Measurements from ENCODE around the gene PSIP1.

DNA sequence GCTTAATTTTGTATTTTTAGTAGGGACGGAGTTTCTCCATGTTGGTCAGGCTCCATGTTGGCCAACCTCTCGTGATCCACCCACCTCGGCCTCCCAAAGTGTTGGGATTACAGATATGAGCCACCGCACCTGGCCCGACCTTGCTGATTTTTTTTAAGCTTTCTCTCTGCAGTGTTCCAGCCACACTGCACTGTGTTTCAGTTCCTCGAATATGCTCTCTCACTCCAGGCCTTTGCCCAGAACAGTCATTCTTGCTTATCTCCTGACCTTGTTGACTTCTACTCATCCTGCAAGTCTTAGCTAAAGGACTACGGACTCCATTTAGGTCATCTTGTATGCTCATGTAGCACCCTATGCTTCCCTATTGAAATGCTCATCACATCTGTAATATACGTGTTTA lies 84.8 kb downstream of the PSIP1 start:
- TF ChIP-seq, protein P1, sequence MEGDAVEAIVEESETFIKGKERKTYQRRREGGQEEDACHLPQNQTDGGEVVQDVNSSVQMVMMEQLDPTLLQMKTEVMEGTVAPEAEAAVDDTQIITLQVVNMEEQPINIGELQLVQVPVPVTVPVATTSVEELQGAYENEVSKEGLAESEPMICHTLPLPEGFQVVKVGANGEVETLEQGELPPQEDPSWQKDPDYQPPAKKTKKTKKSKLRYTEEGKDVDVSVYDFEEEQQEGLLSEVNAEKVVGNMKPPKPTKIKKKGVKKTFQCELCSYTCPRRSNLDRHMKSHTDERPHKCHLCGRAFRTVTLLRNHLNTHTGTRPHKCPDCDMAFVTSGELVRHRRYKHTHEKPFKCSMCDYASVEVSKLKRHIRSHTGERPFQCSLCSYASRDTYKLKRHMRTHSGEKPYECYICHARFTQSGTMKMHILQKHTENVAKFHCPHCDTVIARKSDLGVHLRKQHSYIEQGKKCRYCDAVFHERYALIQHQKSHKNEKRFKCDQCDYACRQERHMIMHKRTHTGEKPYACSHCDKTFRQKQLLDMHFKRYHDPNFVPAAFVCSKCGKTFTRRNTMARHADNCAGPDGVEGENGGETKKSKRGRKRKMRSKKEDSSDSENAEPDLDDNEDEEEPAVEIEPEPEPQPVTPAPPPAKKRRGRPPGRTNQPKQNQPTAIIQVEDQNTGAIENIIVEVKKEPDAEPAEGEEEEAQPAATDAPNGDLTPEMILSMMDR (conservative IDR thresholded peaks at IDR 0.05): no peak
- no peak for TF ChIP-seq EZH2 (IDR thresholded peaks at IDR 0.05; ENCODE audit: low read depth)

Data from PC-9 (cell line).